ENCODE data around the gene DYNLT1. TPM values are rescaled to one million over a fixed set of nuclear protein-coding genes. Genes with fewer than 3 reads are reported as not detected.
"Not testable (repeated sequence)": the region's sequence is repeated elsewhere in the genome, so short reads cannot be mapped to it uniquely, and the experiment has no call there.

DYNLT1 gene
- polyA plus RNA-seq, 2 donors = 168 to 183 TPM

- H3K27me3 ChIP-seq (ENCODE audit: control insufficient read depth in 1 of 2, insufficient read depth in 2 of 2, low read length in 2 of 2); H3K4me3 ChIP-seq (ENCODE audit: low read depth in 1 of 2, low read length in 2 of 2); H3K9me3 ChIP-seq (ENCODE audit: control insufficient read depth in 2 of 2, insufficient read depth in 1 of 2, low read depth in 1 of 2, low read length in 1 of 2); H3K4me1 ChIP-seq (ENCODE audit: control insufficient read depth in 2 of 2, insufficient read depth in 2 of 2, low read length in 1 of 2); H3K27ac ChIP-seq (ENCODE audit: low read depth in 2 of 2, low read length in 1 of 2): not testable (repeated sequence)
- WGBS, 2 donors = 97 to 100% methylated on average over 3 of the region's 3 CpGs
- H3K36me3 ChIP-seq (ENCODE audit: control insufficient read depth in 2 of 2, insufficient read depth in 2 of 2, low read length in 1 of 2) = peaks cover 2 to 13% of the 10 kb centered on the region in 2 donors
These were observed 29.9 kb downstream of the DYNLT1 start for GRCh38 chr6:158614606-158615005.

- H3K36me3 ChIP-seq (ENCODE audit: control insufficient read depth in 2 of 2, insufficient read depth in 2 of 2, low read length in 1 of 2) = peaks cover 6 to 30% of the 10 kb centered on the region in 2 donors
These were observed 32.8 kb downstream of the DYNLT1 start for GRCh38 chr6:158611541-158612370.

GRCh38 chr6:158611039-158611438 lies 33.5 kb downstream of the DYNLT1 start:
- no peaks in the 10 kb centered on the region for H3K27me3 ChIP-seq (ENCODE audit: control insufficient read depth in 1 of 2, insufficient read depth in 2 of 2, low read length in 2 of 2)
- no peak overlapping the region for H3K4me3 ChIP-seq (ENCODE audit: low read depth in 1 of 2, low read length in 2 of 2)
- H3K9me3 ChIP-seq (ENCODE audit: control insufficient read depth in 2 of 2, insufficient read depth in 1 of 2, low read depth in 1 of 2, low read length in 1 of 2) = no peaks in the 10 kb centered on the region
- H3K4me1 ChIP-seq (ENCODE audit: control insufficient read depth in 2 of 2, insufficient read depth in 2 of 2, low read length in 1 of 2) = no peaks in the 10 kb centered on the region
- WGBS, 2 donors = 84 to 92% methylated on average over 3 of the region's 3 CpGs
- no peak overlapping the region for H3K27ac ChIP-seq (ENCODE audit: low read depth in 2 of 2, low read length in 1 of 2)
- H3K36me3 ChIP-seq (ENCODE audit: control insufficient read depth in 2 of 2, insufficient read depth in 2 of 2, low read length in 1 of 2) = peaks cover 6 to 33% of the 10 kb centered on the region in 2 donors

More at GRCh38 chr6:158611541-158612370, 32.8 kb downstream of the DYNLT1 start:
- Histone ChIP-seq H3K27me3 (ENCODE audit: control insufficient read depth in 1 of 2, insufficient read depth in 2 of 2, low read length in 2 of 2) (no peaks in the 10 kb centered on the region), H3K4me3 (ENCODE audit: low read depth in 1 of 2, low read length in 2 of 2) (no peak overlapping the region), H3K27ac (ENCODE audit: low read depth in 2 of 2, low read length in 1 of 2) (no peak overlapping the region), H3K4me1 (ENCODE audit: control insufficient read depth in 2 of 2, insufficient read depth in 2 of 2, low read length in 1 of 2) (no peaks in the 10 kb centered on the region), H3K9me3 (ENCODE audit: control insufficient read depth in 2 of 2, insufficient read depth in 1 of 2, low read depth in 1 of 2, low read length in 1 of 2) (no peaks in the 10 kb centered on the region)
- 74 to 80% methylated on average over 14 of the region's 14 CpGs for WGBS, 2 donors

GRCh38 chr6:158610319-158610968 lies 34.1 kb downstream of the DYNLT1 start:
- Histone ChIP-seq H3K4me1 (ENCODE audit: control insufficient read depth in 2 of 2, insufficient read depth in 2 of 2, low read length in 1 of 2) (no peaks in the 10 kb centered on the region), H3K4me3 (ENCODE audit: low read depth in 1 of 2, low read length in 2 of 2) (no peak overlapping the region), H3K27ac (ENCODE audit: low read depth in 2 of 2, low read length in 1 of 2) (no peak overlapping the region), H3K9me3 (ENCODE audit: control insufficient read depth in 2 of 2, insufficient read depth in 1 of 2, low read depth in 1 of 2, low read length in 1 of 2) (no peaks in the 10 kb centered on the region), H3K36me3 (ENCODE audit: control insufficient read depth in 2 of 2, insufficient read depth in 2 of 2, low read length in 1 of 2) (peaks cover 6 to 33% of the 10 kb centered on the region in 2 donors), H3K27me3 (ENCODE audit: control insufficient read depth in 1 of 2, insufficient read depth in 2 of 2, low read length in 2 of 2) (no peaks in the 10 kb centered on the region)
- 79% methylated on average over 9 of the region's 9 CpGs for WGBS, 2 donors

- Histone ChIP-seq H3K36me3 (ENCODE audit: control insufficient read depth in 2 of 2, insufficient read depth in 2 of 2, low read length in 1 of 2) (peaks cover 6 to 33% of the 10 kb centered on the region in 2 donors), H3K27ac (ENCODE audit: low read depth in 2 of 2, low read length in 1 of 2) (no peak overlapping the region), H3K4me1 (ENCODE audit: control insufficient read depth in 2 of 2, insufficient read depth in 2 of 2, low read length in 1 of 2) (no peaks in the 10 kb centered on the region), H3K27me3 (ENCODE audit: control insufficient read depth in 1 of 2, insufficient read depth in 2 of 2, low read length in 2 of 2) (no peaks in the 10 kb centered on the region), H3K4me3 (ENCODE audit: low read depth in 1 of 2, low read length in 2 of 2) (no peak overlapping the region), H3K9me3 (ENCODE audit: control insufficient read depth in 2 of 2, insufficient read depth in 1 of 2, low read depth in 1 of 2, low read length in 1 of 2) (no peaks in the 10 kb centered on the region)
- 90 to 91% methylated on average over 13 of the region's 13 CpGs for WGBS, 2 donors
These were observed 34.9 kb downstream of the DYNLT1 start for GRCh38 chr6:158609455-158610155.

- H3K9me3 ChIP-seq (ENCODE audit: control insufficient read depth in 2 of 2, insufficient read depth in 1 of 2, low read depth in 1 of 2, low read length in 1 of 2) = no peaks in the 10 kb centered on the region
- H3K27me3 ChIP-seq (ENCODE audit: control insufficient read depth in 1 of 2, insufficient read depth in 2 of 2, low read length in 2 of 2) = no peaks in the 10 kb centered on the region
- no peaks in the 10 kb centered on the region for H3K4me1 ChIP-seq (ENCODE audit: control insufficient read depth in 2 of 2, insufficient read depth in 2 of 2, low read length in 1 of 2)
- WGBS, 2 donors = 94 to 96% methylated on average over 12 of the region's 12 CpGs
- H3K27ac ChIP-seq (ENCODE audit: low read depth in 2 of 2, low read length in 1 of 2) = no peak overlapping the region
- H3K4me3 ChIP-seq (ENCODE audit: low read depth in 1 of 2, low read length in 2 of 2) = no peak overlapping the region
- peaks cover 6 to 35% of the 10 kb centered on the region in 2 donors for H3K36me3 ChIP-seq (ENCODE audit: control insufficient read depth in 2 of 2, insufficient read depth in 2 of 2, low read length in 1 of 2)
These were observed 36.3 kb downstream of the DYNLT1 start for GRCh38 chr6:158608221-158608620.

GRCh38 chr6:158607411-158608170 lies 37.0 kb downstream of the DYNLT1 start:
- 90 to 92% methylated on average over 14 of the region's 14 CpGs for WGBS, 2 donors
- H3K4me1 ChIP-seq (ENCODE audit: control insufficient read depth in 2 of 2, insufficient read depth in 2 of 2, low read length in 1 of 2) = no peaks in the 10 kb centered on the region
- no peak overlapping the region for H3K4me3 ChIP-seq (ENCODE audit: low read depth in 1 of 2, low read length in 2 of 2)
- H3K27me3 ChIP-seq (ENCODE audit: control insufficient read depth in 1 of 2, insufficient read depth in 2 of 2, low read length in 2 of 2) = no peaks in the 10 kb centered on the region
- no peak overlapping the region for H3K27ac ChIP-seq (ENCODE audit: low read depth in 2 of 2, low read length in 1 of 2)
- H3K9me3 ChIP-seq (ENCODE audit: control insufficient read depth in 2 of 2, insufficient read depth in 1 of 2, low read depth in 1 of 2, low read length in 1 of 2) = no peaks in the 10 kb centered on the region
- peaks cover 6 to 35% of the 10 kb centered on the region in 2 donors for H3K36me3 ChIP-seq (ENCODE audit: control insufficient read depth in 2 of 2, insufficient read depth in 2 of 2, low read length in 1 of 2)

GRCh38 chr6:158606935-158607334 lies 37.6 kb downstream of the DYNLT1 start:
- Histone ChIP-seq H3K36me3 (ENCODE audit: control insufficient read depth in 2 of 2, insufficient read depth in 2 of 2, low read length in 1 of 2) (peaks cover 6 to 35% of the 10 kb centered on the region in 2 donors), H3K4me1 (ENCODE audit: control insufficient read depth in 2 of 2, insufficient read depth in 2 of 2, low read length in 1 of 2) (no peaks in the 10 kb centered on the region), H3K4me3 (ENCODE audit: low read depth in 1 of 2, low read length in 2 of 2) (no peak overlapping the region), H3K27me3 (ENCODE audit: control insufficient read depth in 1 of 2, insufficient read depth in 2 of 2, low read length in 2 of 2) (no peaks in the 10 kb centered on the region), H3K9me3 (ENCODE audit: control insufficient read depth in 2 of 2, insufficient read depth in 1 of 2, low read depth in 1 of 2, low read length in 1 of 2) (no peaks in the 10 kb centered on the region), H3K27ac (ENCODE audit: low read depth in 2 of 2, low read length in 1 of 2) (no peak overlapping the region)
- 96% methylated on average over 7 of the region's 7 CpGs for WGBS, 2 donors

- H3K27ac ChIP-seq (ENCODE audit: low read depth in 2 of 2, low read length in 1 of 2); H3K4me3 ChIP-seq (ENCODE audit: low read depth in 1 of 2, low read length in 2 of 2); H3K27me3 ChIP-seq (ENCODE audit: control insufficient read depth in 1 of 2, insufficient read depth in 2 of 2, low read length in 2 of 2); H3K4me1 ChIP-seq (ENCODE audit: control insufficient read depth in 2 of 2, insufficient read depth in 2 of 2, low read length in 1 of 2); H3K9me3 ChIP-seq (ENCODE audit: control insufficient read depth in 2 of 2, insufficient read depth in 1 of 2, low read depth in 1 of 2, low read length in 1 of 2): not testable (repeated sequence)
- peaks cover 6 to 33% of the 10 kb centered on the region in 2 donors for H3K36me3 ChIP-seq (ENCODE audit: control insufficient read depth in 2 of 2, insufficient read depth in 2 of 2, low read length in 1 of 2)
- WGBS, 2 donors = 83 to 88% methylated on average over 15 of the region's 15 CpGs
These were observed 38.5 kb downstream of the DYNLT1 start for GRCh38 chr6:158606011-158606410.

All from esophagus (tissue), 2 donors.